SH-SY5Y (cell line): ENCODE results near the gene CCDC181.

ENCODE experiments used
- GATA2 ChIP-seq: IDR thresholded peaks from 2 replicates; pipeline ENCODE4 v1.6.1; 2011; ENCODE audit warnings: mild to moderate bottlenecking, low read depth, low read length
- GATA3 ChIP-seq: IDR thresholded peaks from 2 replicates; pipeline ENCODE4 v1.6.1; 2011; ENCODE audit warnings: low read depth, mild to moderate bottlenecking, low read length, moderate library complexity

DNA sequence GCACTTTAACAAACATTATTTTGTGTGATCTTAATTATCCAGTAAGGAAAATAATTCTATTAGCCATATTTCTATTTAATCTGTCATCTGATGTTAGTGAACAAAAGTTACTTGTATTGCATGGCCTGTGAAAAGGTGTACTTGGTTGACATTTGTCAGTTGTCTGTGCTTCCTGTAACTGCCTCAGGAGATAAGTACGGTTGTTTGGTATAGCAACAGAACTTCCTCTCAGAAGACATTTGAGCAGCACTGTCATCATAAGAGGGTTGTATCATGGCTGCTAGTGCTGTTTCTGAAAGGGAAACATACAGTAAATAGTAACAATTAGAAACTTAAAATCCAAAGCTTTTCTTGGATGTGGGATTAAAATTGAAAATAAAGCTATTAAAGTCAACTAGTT, 55.9 kb downstream of the CCDC181 start:
- no peak for TF ChIP-seq GATA3
- no peak for TF ChIP-seq GATA2
